PC-9 (cell line): Measurements from ENCODE around the gene PPP2R5B. TPM values are rescaled to one million over a fixed set of nuclear protein-coding genes. Genes with fewer than 3 reads are reported as not detected.

Experiments
- BruUV-seq: library from RNA; stranded (reverse); fragments of 400-500 nt; replicated peaks from 2 replicates; lab custom pipeline; 2021; lab: Mats Ljungman, UMichigan
- CTCF ChIA-PET: fragments of 300-600 bp; sonication (Branson Sonifier 250); formaldehyde crosslinking; loops from one replicate; lab custom pipeline; 2022; ENCODE audit warnings: antibody characterized with exemption; lab: Charles Lee
- POLR2A ChIA-PET: fragments of 300-600 bp; sonication (Branson Sonifier 250); formaldehyde crosslinking; loops from one replicate; lab custom pipeline; 2022; ENCODE audit warnings: antibody characterized with exemption; ENCODE audit not compliant: unreplicated experiment; lab: Charles Lee
- DNase-seq, 2 experiments: peaks; one replicate each; pipeline versions ENCODE4 v3.0.0 to v3.0.0-alpha.2; 2015 to 2022; ENCODE audit warnings: mixed read lengths in 1 of 2
- H2AFZ ChIP-seq: fragments of 200-600 bp; sonication (generic); 2 replicates; pipeline ENCODE4 v1.8.1; 2017; ENCODE audit warnings: antibody characterized with exemption
- H3F3A ChIP-seq: fragments of 200-600 bp; sonication (generic); 2 replicates; pipeline ENCODE4 v1.8.1; 2017; ENCODE audit warnings: antibody characterized with exemption, mild to moderate bottlenecking, low read depth; ENCODE audit not compliant: insufficient read depth
- H3K27ac ChIP-seq: fragments of 200-600 bp; sonication (generic); 2 replicates; pipeline ENCODE4 v1.6.1; 2016; ENCODE audit warnings: mixed run types
- H3K27me3 ChIP-seq: fragments of 200-600 bp; sonication (generic); 2 replicates; pipeline ENCODE4 v1.6.1; 2016; ENCODE audit warnings: low read depth, mixed run types; ENCODE audit not compliant: insufficient read depth
- H3K36me3 ChIP-seq: fragments of 200-600 bp; sonication (generic); 2 replicates; pipeline ENCODE4 v1.6.1; 2016; ENCODE audit warnings: low read depth, mixed run types
- H3K4me1 ChIP-seq: fragments of 200-600 bp; sonication (generic); replicated peaks from 2 replicates; pipeline ENCODE4 v1.6.1; 2016; ENCODE audit warnings: mixed run types; ENCODE audit not compliant: insufficient read depth
- H3K4me2 ChIP-seq: fragments of 200-600 bp; sonication (generic); 2 replicates; pipeline ENCODE4 v1.6.1; 2017; ENCODE audit warnings: mixed run types
- H3K4me3 ChIP-seq: fragments of 200-600 bp; sonication (generic); 2 replicates; pipeline ENCODE4 v1.6.1; 2016; ENCODE audit warnings: mixed run types
- H3K79me2 ChIP-seq: fragments of 200-600 bp; sonication (generic); 2 replicates; pipeline ENCODE4 v1.6.1; 2017; ENCODE audit warnings: low read depth, mixed run types
- H3K9me2 ChIP-seq: fragments of 200-600 bp; sonication (generic); 2 replicates; pipeline ENCODE4 v1.8.1; 2017; ENCODE audit warnings: mild to moderate bottlenecking; ENCODE audit not compliant: insufficient read depth
- H3K9me3 ChIP-seq: fragments of 200-600 bp; sonication (generic); 2 replicates; pipeline ENCODE4 v1.8.1; 2016; ENCODE audit warnings: low read depth; ENCODE audit not compliant: insufficient read depth
- H4K20me1 ChIP-seq: fragments of 200-600 bp; sonication (generic); 2 replicates; pipeline ENCODE4 v1.8.1; 2017; ENCODE audit not compliant: insufficient read depth
- EZH2 ChIP-seq: fragments of 200-600 bp; sonication (generic); IDR thresholded peaks from 2 replicates; pipeline ENCODE4 v1.8.0; 2017; ENCODE audit warnings: antibody characterized with exemption, low read depth
- intact Hi-C: fragments of 100-400 bp; cut with micrococcal nuclease; formaldehyde crosslinking; loops from one replicate; pipeline ENCODE4 v1.10.0; 2022; ENCODE audit not compliant: unreplicated experiment
- total RNA-seq: library from RNA; stranded (reverse); gene quantifications from 2 replicates; pipeline ENCODE4 v1.2.3, GENCODE V29; 2021
- TF ChIP-seq, protein P1 (sequence below): fragments of 200-600 bp; sonication (generic); conservative IDR thresholded peaks from 2 replicates; pipeline ENCODE4 v1.6.1; 2017; ENCODE audit warnings: mixed run types, antibody characterized with exemption, mild to moderate bottlenecking, moderate library complexity

PPP2R5B gene
- total RNA-seq, 1 experiment from 2014 or later = 13.7 TPM

DNA sequence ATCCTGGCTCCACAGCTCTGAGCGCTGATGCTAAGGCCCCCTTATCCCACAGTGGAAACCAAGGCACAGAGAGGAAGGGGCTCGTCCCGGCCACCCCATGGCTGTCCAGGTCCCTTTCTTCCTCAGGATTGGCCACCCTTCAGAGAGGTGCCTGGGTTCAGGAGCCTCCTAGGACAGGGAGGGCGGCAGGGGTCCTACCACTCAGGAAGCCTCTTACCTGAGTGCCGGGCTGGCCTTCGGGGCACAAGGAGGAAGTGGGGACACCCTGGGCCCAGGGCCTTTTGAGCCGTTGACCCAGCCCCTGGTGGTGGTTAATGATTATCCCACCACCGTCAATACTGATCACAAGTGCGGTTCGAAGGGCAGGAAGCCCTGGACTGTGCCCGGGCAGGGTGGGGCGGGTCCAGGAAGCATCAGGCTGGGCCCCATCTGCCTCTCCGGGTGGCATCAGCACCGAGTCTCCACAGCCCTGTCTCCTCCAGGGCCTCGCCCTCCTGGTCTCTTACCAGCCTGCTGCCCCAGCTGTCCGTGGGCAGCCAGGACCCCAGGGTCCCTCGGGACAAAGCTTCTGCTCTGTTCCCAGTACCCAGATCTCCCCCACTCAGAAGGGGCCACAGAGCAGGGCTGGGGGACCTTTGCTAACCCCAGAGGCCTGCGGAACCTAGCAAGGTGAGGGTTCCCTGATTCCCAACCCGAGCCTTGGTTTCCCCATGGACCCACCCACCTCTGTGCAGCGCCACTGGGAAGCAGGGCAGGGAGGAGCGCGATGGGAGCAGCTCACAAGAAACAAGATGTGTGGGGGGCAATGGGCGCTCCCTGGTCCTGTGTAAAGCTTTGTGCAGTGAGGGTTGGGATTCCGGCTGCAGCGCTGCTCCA is 31.1 kb upstream of the PPP2R5B start:
- intact Hi-C loops = loop anchor here (1.0 to 2.0 kb wide), 2 partner anchors 46 to 107 kb away; no protein-coding TSS in a partner anchor
- H3K9me2 ChIP-seq = no peaks in the 10 kb centered on the region
- H3K27ac ChIP-seq = no peak overlapping the region
- 0 out of 2 replicates have a peak, but pooled peaks cover 2% of the 10 kb centered on the region for H3K36me3 ChIP-seq
- ChIA-PET CTCF (interaction anchor here (0.5 to 0.6 kb wide), 4 partner anchors 13 to 133 kb away, joined by 3 to 7 read pairs (median 4); partner anchors contain the start of gene EHD1), POLR2A (interaction anchor here (0.6 kb wide), 1 partner anchor 579 kb away, joined by 4 read pairs; no protein-coding TSS in a partner anchor)
- H2AFZ ChIP-seq = no peak overlapping the region
- no peaks in the 10 kb centered on the region for H3K79me2 ChIP-seq
- TF ChIP-seq, protein P1, sequence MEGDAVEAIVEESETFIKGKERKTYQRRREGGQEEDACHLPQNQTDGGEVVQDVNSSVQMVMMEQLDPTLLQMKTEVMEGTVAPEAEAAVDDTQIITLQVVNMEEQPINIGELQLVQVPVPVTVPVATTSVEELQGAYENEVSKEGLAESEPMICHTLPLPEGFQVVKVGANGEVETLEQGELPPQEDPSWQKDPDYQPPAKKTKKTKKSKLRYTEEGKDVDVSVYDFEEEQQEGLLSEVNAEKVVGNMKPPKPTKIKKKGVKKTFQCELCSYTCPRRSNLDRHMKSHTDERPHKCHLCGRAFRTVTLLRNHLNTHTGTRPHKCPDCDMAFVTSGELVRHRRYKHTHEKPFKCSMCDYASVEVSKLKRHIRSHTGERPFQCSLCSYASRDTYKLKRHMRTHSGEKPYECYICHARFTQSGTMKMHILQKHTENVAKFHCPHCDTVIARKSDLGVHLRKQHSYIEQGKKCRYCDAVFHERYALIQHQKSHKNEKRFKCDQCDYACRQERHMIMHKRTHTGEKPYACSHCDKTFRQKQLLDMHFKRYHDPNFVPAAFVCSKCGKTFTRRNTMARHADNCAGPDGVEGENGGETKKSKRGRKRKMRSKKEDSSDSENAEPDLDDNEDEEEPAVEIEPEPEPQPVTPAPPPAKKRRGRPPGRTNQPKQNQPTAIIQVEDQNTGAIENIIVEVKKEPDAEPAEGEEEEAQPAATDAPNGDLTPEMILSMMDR = no peak
- no peak for TF ChIP-seq EZH2
- no peak overlapping the region for H3K4me3 ChIP-seq
- H3F3A ChIP-seq = peaks cover 14% of the 10 kb centered on the region; the same call in 1 of the 2 replicates
- H3K9me3 ChIP-seq = no peaks in the 10 kb centered on the region
- no TSS peak for BruUV-seq
- no peak for DNase-seq
- no peak overlapping the region for H3K4me2 ChIP-seq
- peaks cover 4% of the 10 kb centered on the region; the same call in 1 of the 2 replicates for H3K4me1 ChIP-seq
- H3K27me3 ChIP-seq = no peaks in the 10 kb centered on the region
- H4K20me1 ChIP-seq = 0 out of 2 replicates have a peak, but pooled peaks cover 4% of the 10 kb centered on the region

DNA sequence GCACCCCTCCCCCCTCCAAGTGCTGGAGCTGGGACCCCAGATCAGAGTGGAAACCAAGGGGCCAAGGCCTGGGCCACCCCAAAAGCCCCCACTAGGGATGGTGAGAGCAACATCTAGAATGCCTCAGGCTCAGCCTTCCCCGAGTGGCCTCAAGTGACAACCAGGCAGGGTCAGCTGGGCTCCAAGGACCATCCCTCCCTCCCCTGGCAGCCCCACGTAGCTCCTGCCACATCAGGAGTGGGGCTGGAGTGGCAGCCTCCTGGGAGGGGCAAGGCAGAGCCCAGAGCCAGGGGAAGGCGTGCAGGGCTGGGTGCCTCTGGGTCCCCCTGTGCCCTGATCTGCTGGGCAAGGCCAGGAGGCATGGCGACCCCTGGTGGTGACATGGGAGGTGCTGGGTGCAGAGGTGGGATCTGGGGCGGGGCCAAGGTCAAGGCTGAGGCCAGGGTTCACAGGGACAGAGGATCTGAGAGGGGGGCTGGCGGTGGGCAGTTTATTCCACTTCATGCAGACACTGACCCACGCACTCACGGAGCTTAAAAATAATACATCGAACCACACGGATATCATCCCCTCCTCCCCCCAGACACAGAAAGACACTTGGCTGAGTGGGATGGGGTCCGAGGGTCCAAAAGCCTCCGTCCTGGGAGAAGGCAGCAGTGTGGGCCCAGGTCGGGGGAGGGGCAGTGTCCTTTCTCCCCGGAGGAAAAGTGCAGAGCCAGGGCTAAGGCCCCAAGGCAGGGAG is 30.2 kb upstream of the PPP2R5B start:
- CTCF ChIA-PET = interaction anchor here (0.5 to 0.6 kb wide), 5 partner anchors 14 to 133 kb away, joined by 3 to 7 read pairs (median 4); partner anchors contain the start of gene EHD1
- H3K9me2 ChIP-seq = no peaks in the 10 kb centered on the region
- no peak overlapping the region for H3K27ac ChIP-seq
- H3K9me3 ChIP-seq = no peaks in the 10 kb centered on the region
- BruUV-seq = no TSS peak
- no peak overlapping the region for H3K4me2 ChIP-seq
- H3K36me3 ChIP-seq = 0 out of 2 replicates have a peak, but pooled peaks cover 3% of the 10 kb centered on the region
- POLR2A ChIA-PET = interaction anchor here (0.6 kb wide), 2 partner anchors 526 to 578 kb away, joined by 4 to 9 read pairs; no protein-coding TSS in a partner anchor
- no peak for TF ChIP-seq EZH2
- TF ChIP-seq, protein P1 = peak; percentile 96
- no peaks in the 10 kb centered on the region for H3K27me3 ChIP-seq
- 0 out of 2 replicates have a peak, but pooled peaks cover 4% of the 10 kb centered on the region for H4K20me1 ChIP-seq
- H3K4me1 ChIP-seq = peaks cover 1% of the 10 kb centered on the region; the same call in 1 of the 2 replicates
- H3K79me2 ChIP-seq = no peaks in the 10 kb centered on the region
- H3F3A ChIP-seq = peaks cover 14% of the 10 kb centered on the region; the same call in 1 of the 2 replicates
- H2AFZ ChIP-seq = no peak overlapping the region
- intact Hi-C loops = loop anchor here (1.0 to 2.0 kb wide), 2 partner anchors 47 to 107 kb away; no protein-coding TSS in a partner anchor
- H3K4me3 ChIP-seq = no peak overlapping the region
- DNase-seq = peak; percentile 53 to 87
